K562 (cell line): ENCODE measurements around the gene BOLL.

ENCODE experiments used
- CHD2 ChIP-seq: IDR thresholded peaks from 2 replicates; pipeline ENCODE4 v1.6.1; 2011; ENCODE audit warnings: low read depth, low read length
- CTCF ChIP-seq, 3 experiments: IDR thresholded peaks in 2 of 3; conservative IDR thresholded peaks in 1 of 3; 2 replicates each; pipeline ENCODE4 v1.5.1; 2011 to 2012; ENCODE audit warnings: low read length in 3 of 3, mild to moderate bottlenecking in 3 of 3, control low read depth in 2 of 3, improper control_type of control experiment in 1 of 3, inconsistent platforms in 1 of 3, low read depth in 1 of 3, mixed read lengths in 1 of 3, moderate library complexity in 1 of 3; ENCODE audit not compliant: insufficient read depth in 2 of 3
- EZH2 ChIP-seq: IDR thresholded peaks from 2 replicates; pipeline ENCODE4 v1.6.1; 2012; ENCODE audit warnings: low read depth, mild to moderate bottlenecking, inconsistent platforms, low read length, borderline replicate concordance
- PATZ1 ChIP-seq: fragments of 250-450 bp; sonication (Bioruptor Pico); IDR thresholded peaks from 2 replicates; pipeline ENCODE4 v1.5.0; 2020; ENCODE audit warnings: mild to moderate bottlenecking, borderline replicate concordance
- SRSF9 ChIP-seq: fragments of 200-400 bp; formaldehyde crosslinking; IDR thresholded peaks from 2 replicates; pipeline ENCODE4 v1.6.1; 2017; ENCODE audit warnings: low read depth, low read length, borderline replicate concordance
- ZFX ChIP-seq: sonication (generic); formaldehyde crosslinking; IDR thresholded peaks from 2 replicates; pipeline ENCODE4 v1.8.0; 2022; ENCODE audit warnings: mild to moderate bottlenecking, missing genetic modification reagents, moderate library complexity
- ZNF239 ChIP-seq: fragments of 250-450 bp; sonication (Bioruptor Pico); IDR thresholded peaks from 2 replicates; pipeline ENCODE4 v1.4.0; 2020; ENCODE audit warnings: mild to moderate bottlenecking
- ZNF740 ChIP-seq, 3 experiments: fragments of 200-800 bp in 1 of 3; sonication (Bioruptor generic) in 1 of 3; sonication (generic) in 1 of 3; formaldehyde crosslinking in 1 of 3; IDR thresholded peaks; 2 replicates each; pipeline versions ENCODE4 v1.6.1 to v1.8.0; 2016 to 2022; ENCODE audit warnings: mild to moderate bottlenecking in 2 of 3, missing compliant biosample characterization in 2 of 3, missing genetic modification characterization in 2 of 3, missing genetic modification reagents in 1 of 3

GRCh38 chr2:197804758-197805714, 19.9 kb upstream of the BOLL start:
- peak; percentile 34; the same call in 1 of the 2 replicates for TF ChIP-seq ZFX (CRISPR knock-in tag)
- no peak for TF ChIP-seq ZNF740 (CRISPR knock-in tag; IDR thresholded peaks at IDR 0.05)
- no peak for TF ChIP-seq ZNF740 (tag; IDR thresholded peaks at IDR 0.05)
- TF ChIP-seq CHD2 = no peak
- TF ChIP-seq SRSF9 = no peak
- no peak for TF ChIP-seq CTCF (IDR thresholded peaks at IDR 0.05 in 2 of 3, conservative IDR thresholded peaks at IDR 0.05 in 1 of 3; ENCODE audit: insufficient read depth in 2 of 3, low read depth in 1 of 3, low read length in 3 of 3)
- no peak for TF ChIP-seq ZNF239
- TF ChIP-seq EZH2 = no peak
- no peak for TF ChIP-seq PATZ1 (CRISPR knock-in tag)
